Testis (tissue), 2 donors: ENCODE measurements around the gene SLTM.

Experiments used
- POLR2A ChIP-seq: fragments of 450-650 bp; IDR thresholded peaks from one replicate; pipeline ENCODE4 v1.6.1; 2017; ENCODE audit warnings: antibody characterized with exemption, mild to moderate bottlenecking, moderate library complexity
- TF ChIP-seq, protein P1 (sequence below), 3 experiments: fragments of 450-650 bp in 2 of 3; fragments of 200-600 bp in 1 of 3; sonication (generic) in 1 of 3; IDR thresholded peaks; one replicate each; pipeline ENCODE4 v1.5.1; 2016 to 2019; ENCODE audit warnings: antibody characterized with exemption in 3 of 3, mild to moderate bottlenecking in 2 of 3, moderate library complexity in 1 of 3

DNA sequence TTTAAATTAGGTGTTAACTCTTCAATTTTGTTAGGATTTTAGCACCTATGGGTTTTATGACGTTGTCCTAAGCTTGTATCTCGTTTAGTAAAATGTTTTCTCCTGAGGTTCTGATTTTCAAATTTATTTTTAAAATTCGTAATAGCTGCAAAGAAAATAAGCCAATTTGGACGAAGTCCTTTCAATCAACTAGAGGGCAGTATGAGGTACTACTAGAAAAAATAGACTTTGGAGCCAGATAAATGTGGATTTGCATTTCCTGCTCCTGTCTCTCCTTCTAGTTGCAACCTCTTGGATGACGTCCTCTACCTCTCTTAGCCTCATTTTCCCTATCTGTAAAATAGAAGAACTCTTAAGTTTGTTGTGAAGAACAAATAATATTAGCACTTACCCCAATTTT, 81.1 kb downstream of the SLTM start:
- TF ChIP-seq, protein P1, sequence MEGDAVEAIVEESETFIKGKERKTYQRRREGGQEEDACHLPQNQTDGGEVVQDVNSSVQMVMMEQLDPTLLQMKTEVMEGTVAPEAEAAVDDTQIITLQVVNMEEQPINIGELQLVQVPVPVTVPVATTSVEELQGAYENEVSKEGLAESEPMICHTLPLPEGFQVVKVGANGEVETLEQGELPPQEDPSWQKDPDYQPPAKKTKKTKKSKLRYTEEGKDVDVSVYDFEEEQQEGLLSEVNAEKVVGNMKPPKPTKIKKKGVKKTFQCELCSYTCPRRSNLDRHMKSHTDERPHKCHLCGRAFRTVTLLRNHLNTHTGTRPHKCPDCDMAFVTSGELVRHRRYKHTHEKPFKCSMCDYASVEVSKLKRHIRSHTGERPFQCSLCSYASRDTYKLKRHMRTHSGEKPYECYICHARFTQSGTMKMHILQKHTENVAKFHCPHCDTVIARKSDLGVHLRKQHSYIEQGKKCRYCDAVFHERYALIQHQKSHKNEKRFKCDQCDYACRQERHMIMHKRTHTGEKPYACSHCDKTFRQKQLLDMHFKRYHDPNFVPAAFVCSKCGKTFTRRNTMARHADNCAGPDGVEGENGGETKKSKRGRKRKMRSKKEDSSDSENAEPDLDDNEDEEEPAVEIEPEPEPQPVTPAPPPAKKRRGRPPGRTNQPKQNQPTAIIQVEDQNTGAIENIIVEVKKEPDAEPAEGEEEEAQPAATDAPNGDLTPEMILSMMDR (IDR thresholded peaks at IDR 0.05): no peak
- TF ChIP-seq POLR2A: no peak
